Adrenal gland (tissue), 5 donors: ENCODE results near the gene PRSS58.

Experiments
- CTCF ChIP-seq, 6 experiments: fragments of 450-650 bp in 4 of 6; fragments of 200-600 bp in 2 of 6; sonication (generic) in 1 of 6; IDR thresholded peaks; 1 replicate in 5 of 6; 2 replicates in 1 of 6; pipeline versions ENCODE4 v1.5.1 to v1.8.0; 2016 to 2021; ENCODE audit warnings: antibody characterized with exemption in 6 of 6, mild to moderate bottlenecking in 2 of 6, moderate library complexity in 1 of 6
- POLR2A ChIP-seq, 2 donors: fragments of 450-650 bp; IDR thresholded peaks; one replicate each; pipeline ENCODE4 v1.6.1; 2017; ENCODE audit warnings: antibody characterized with exemption in 2 of 2, mild to moderate bottlenecking in 2 of 2, moderate library complexity in 1 of 2
- donor health status: DM: no; HTN: no; CAD: no.

GRCh38 chr7:142240546-142240945 is 17.3 kb downstream of the PRSS58 start:
- no peak for TF ChIP-seq CTCF (IDR thresholded peaks at IDR 0.05)
- no peak for TF ChIP-seq POLR2A (IDR thresholded peaks at IDR 0.05)
